NT2/D1 (cell line): ENCODE results near the gene RDX.

ENCODE experiments used
- DNase-seq: peaks from one replicate; pipeline ENCODE4 v3.0.0-alpha.2; 2011; ENCODE audit warnings: low read depth, low spot score
- H3K27me3 ChIP-seq: 2 replicates; pipeline ENCODE4 v1.6.0; 2011; ENCODE audit warnings: mild to moderate bottlenecking; ENCODE audit not compliant: insufficient read length, insufficient read depth
- H3K36me3 ChIP-seq: 2 replicates; pipeline ENCODE4 v1.6.1; 2011; ENCODE audit warnings: mild to moderate bottlenecking, low read length, mixed read lengths; ENCODE audit not compliant: insufficient read depth, insufficient read length
- H3K4me1 ChIP-seq: 2 replicates; pipeline ENCODE4 v1.5.1; 2011; ENCODE audit not compliant: insufficient read depth, insufficient read length
- H3K4me3 ChIP-seq: 2 replicates; pipeline ENCODE4 v1.5.1; 2011; ENCODE audit warnings: low read depth; ENCODE audit not compliant: insufficient read length
- H3K9ac ChIP-seq: 2 replicates; pipeline ENCODE4 v1.6.0; 2011; ENCODE audit warnings: low read depth; ENCODE audit not compliant: insufficient read length
- H3K9me3 ChIP-seq: 2 replicates; pipeline ENCODE4 v1.5.1; 2011; ENCODE audit warnings: mild to moderate bottlenecking, low read length; ENCODE audit not compliant: insufficient read depth
- SUZ12 ChIP-seq: IDR thresholded peaks from 2 replicates; pipeline ENCODE4 v1.6.1; 2011; ENCODE audit not compliant: insufficient read length, insufficient read depth; ENCODE audit errors: extremely low read depth
- YY1 ChIP-seq: IDR thresholded peaks from 2 replicates; pipeline ENCODE4 v1.6.1; 2011; ENCODE audit not compliant: insufficient read length, insufficient read depth
- ZNF274 ChIP-seq: IDR thresholded peaks from 2 replicates; pipeline ENCODE4 v1.6.1; 2011; ENCODE audit warnings: mild to moderate bottlenecking, low read depth, low read length

Gene RDX

GRCh38 chr11:110190885-110191284, 105.5 kb downstream of the RDX start:
- Histone ChIP-seq H3K9me3 (no peaks in the 10 kb centered on the region), H3K4me1 (peaks cover 3% of the 10 kb centered on the region), H3K36me3 (no peaks in the 10 kb centered on the region), H3K4me3 (no peak overlapping the region), H3K27me3 (no peaks in the 10 kb centered on the region), H3K9ac (no peak overlapping the region)
- no peak for TF ChIP-seq ZNF274
- TF ChIP-seq YY1: no peak
- no peak for TF ChIP-seq SUZ12
- no peak for DNase-seq

GRCh38 chr11:110187731-110188130, 108.7 kb downstream of the RDX start:
- Histone ChIP-seq H3K27me3 (no peaks in the 10 kb centered on the region), H3K9ac (no peak overlapping the region), H3K4me3 (no peak overlapping the region), H3K4me1 (peaks cover 5% of the 10 kb centered on the region), H3K36me3 (no peaks in the 10 kb centered on the region), H3K9me3 (no peaks in the 10 kb centered on the region)
- DNase-seq: no peak
- no peak for TF ChIP-seq SUZ12
- TF ChIP-seq YY1: no peak
- TF ChIP-seq ZNF274: no peak

DNA sequence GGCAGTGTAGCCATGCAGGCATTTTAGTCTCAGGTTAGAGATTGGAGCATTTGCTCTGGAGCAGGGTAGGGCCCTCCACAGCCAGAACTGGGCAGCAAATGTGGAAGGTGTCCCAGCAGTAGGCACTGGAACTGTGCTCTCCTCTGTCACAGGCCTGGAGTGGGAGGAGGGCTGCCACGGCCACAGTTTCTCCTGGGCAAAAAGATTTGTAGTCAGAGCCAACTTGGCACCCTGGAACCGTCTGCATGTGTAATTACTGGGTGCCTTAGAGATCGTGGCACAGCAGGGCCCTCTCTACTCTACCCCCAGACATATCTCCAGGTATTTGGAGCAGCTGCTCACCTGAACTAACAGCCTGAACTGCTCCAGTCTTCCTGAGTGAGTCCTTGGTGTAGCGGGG, 109.5 kb downstream of the RDX start:
- H3K4me1 ChIP-seq: peaks cover 5% of the 10 kb centered on the region

DNA sequence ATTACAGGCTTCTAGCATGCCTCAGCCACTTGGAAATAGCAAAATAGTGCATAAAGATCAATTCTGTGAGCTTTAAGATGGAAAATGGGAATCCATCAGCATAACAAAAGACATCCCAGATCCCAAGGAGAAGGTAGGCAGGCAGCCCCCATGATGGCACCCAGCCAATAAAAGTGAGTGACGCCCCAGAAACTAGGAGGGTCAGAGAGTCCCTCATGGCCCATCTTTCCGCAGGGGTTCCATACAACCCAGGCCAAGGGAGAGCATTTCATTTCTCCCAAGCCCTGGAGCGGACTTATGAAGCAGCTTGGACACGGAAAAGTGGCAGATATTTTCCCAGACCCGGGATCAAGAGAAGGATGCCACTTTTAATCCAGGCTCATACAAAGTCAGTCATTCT, 110.0 kb downstream of the RDX start:
- H3K9ac ChIP-seq: no peak overlapping the region
- no peak overlapping the region for H3K4me3 ChIP-seq
- DNase-seq: no peak
- H3K36me3 ChIP-seq: no peaks in the 10 kb centered on the region
- no peaks in the 10 kb centered on the region for H3K27me3 ChIP-seq
- no peak for TF ChIP-seq SUZ12
- no peak for TF ChIP-seq YY1
- TF ChIP-seq ZNF274: no peak
- peaks cover 5% of the 10 kb centered on the region for H3K4me1 ChIP-seq
- H3K9me3 ChIP-seq: no peaks in the 10 kb centered on the region

More for the DNA sequence above, 109.5 kb downstream of the RDX start:
- Histone ChIP-seq H3K9me3 (no peaks in the 10 kb centered on the region), H3K36me3 (no peaks in the 10 kb centered on the region), H3K27me3 (no peaks in the 10 kb centered on the region), H3K4me3 (no peak overlapping the region), H3K9ac (no peak overlapping the region)
- no peak for DNase-seq
- TF ChIP-seq ZNF274: no peak
- no peak for TF ChIP-seq YY1

DNA sequence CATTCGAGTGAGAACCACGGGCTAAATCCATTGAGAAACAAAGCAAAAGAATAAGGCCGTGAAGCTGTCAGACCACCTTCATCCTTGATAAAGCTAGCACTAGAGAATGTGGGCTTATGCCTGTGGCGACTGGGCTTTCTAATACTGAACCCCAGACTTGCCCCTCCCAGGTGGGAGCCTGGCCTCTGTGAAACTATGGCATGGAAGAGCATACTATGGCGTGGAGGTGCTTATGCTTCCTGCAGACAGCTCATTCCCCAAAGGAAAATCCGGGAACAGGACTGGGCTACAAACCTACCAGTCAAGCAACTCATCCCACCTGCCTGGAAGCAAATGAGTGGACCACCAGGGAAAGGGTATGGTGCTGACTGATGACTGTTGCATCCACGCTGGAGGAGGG, 110.8 kb downstream of the RDX start:
- no peak overlapping the region for H3K4me3 ChIP-seq
- no peaks in the 10 kb centered on the region for H3K36me3 ChIP-seq
- H3K27me3 ChIP-seq: no peaks in the 10 kb centered on the region
- no peak for TF ChIP-seq YY1
- peaks cover 5% of the 10 kb centered on the region for H3K4me1 ChIP-seq
- H3K9ac ChIP-seq: no peak overlapping the region
- H3K9me3 ChIP-seq: no peaks in the 10 kb centered on the region
- no peak for DNase-seq

DNA sequence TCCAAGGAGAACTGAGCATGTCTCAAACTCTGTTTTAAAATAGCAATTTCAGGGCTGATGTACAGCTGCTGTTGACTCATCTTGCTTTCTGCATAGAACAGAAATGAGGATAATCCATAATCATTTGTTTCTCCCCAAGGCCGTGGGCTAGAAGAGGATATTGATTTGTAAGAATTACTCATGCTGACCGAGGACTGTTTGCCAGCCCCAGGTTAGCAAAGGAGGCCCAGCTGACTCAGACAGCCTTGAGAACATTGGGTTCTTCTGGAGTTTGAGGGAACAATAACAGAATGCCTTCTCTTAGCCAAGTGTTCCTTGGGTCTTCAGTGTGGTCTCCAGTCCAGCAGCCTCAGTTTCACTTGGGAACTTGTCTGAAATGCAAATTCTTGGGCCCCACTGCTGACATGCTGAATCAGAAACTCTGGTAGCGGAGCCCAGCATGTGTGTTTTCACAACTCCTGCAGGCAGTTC, 111.3 kb downstream of the RDX start:
- no peak for DNase-seq
- Histone ChIP-seq H3K9ac (no peak overlapping the region), H3K27me3 (no peaks in the 10 kb centered on the region), H3K36me3 (no peaks in the 10 kb centered on the region), H3K4me3 (no peak overlapping the region), H3K4me1 (peaks cover 5% of the 10 kb centered on the region), H3K9me3 (no peaks in the 10 kb centered on the region)
- TF ChIP-seq ZNF274 (no peak), YY1 (no peak), SUZ12 (no peak)

GRCh38 chr11:110184456-110184855, 112.0 kb downstream of the RDX start:
- no peak overlapping the region for H3K9ac ChIP-seq
- H3K36me3 ChIP-seq: no peaks in the 10 kb centered on the region
- H3K4me1 ChIP-seq: peaks cover 5% of the 10 kb centered on the region
- no peak for DNase-seq
- H3K4me3 ChIP-seq: no peak overlapping the region
- H3K9me3 ChIP-seq: no peaks in the 10 kb centered on the region
- no peaks in the 10 kb centered on the region for H3K27me3 ChIP-seq
- TF ChIP-seq SUZ12 (no peak), ZNF274 (no peak), YY1 (no peak)

DNA sequence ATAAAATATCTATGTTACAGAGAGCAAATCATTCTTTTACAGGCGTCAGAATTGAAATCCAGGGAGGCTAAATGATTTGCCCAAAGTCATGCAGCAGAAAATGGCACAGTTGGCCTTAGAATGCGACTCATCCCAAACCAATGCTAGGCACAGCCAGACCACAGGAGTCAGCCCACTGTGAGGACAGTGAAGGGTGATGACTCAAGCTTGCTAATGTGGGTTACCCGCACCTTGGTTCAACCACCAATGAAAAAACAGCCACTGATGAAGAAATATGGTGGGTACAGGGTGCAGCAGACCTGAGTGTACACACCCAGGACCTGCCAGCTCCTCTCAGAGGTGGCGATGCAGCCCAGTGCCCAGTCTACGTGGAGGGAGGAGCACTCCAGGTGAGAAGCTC, 113.5 kb downstream of the RDX start:
- Histone ChIP-seq H3K9me3 (no peaks in the 10 kb centered on the region), H3K27me3 (no peaks in the 10 kb centered on the region), H3K4me3 (no peak overlapping the region), H3K36me3 (no peaks in the 10 kb centered on the region), H3K9ac (no peak overlapping the region), H3K4me1 (peaks cover 5% of the 10 kb centered on the region)
- TF ChIP-seq YY1: no peak
- TF ChIP-seq ZNF274: no peak
- no peak for DNase-seq
